ENCODE results near the gene ENDOG.

ENDOG gene

DNA sequence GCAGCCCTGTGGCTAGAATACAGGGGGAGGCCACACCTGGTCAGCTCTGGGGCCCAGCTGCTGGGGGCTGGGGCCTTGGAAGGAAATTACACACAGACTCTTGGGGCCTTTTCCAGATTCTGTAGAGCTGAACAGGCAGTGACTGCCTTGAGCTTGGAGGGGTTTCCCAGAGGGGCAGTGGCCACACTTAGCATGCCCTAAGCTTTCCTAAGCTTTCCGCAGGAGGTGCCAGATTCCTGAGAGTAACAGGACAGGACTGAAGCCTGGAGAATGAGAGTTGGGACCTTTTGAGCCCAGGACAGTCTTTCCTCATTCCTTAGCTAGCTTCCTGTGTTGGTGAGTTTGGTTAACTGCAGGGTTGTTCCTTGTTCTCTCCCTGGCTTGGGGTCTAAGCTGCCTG, 29.9 kb upstream of the ENDOG start:
- H3K4me2 ChIP-seq (ENCODE audit: low read depth, low read length): peak overlapping the region; percentile 98
- H3K27ac ChIP-seq (ENCODE audit: low read length): no peak overlapping the region
- DNase-seq: no peak
- H3K9me2 ChIP-seq (replicated peaks; ENCODE audit: insufficient read depth, low read length): no peaks in the 10 kb centered on the region
- peaks cover 19% of the 10 kb centered on the region for H3K79me2 ChIP-seq (ENCODE audit: low read length)
- H3K4me3 ChIP-seq (ENCODE audit: low read length): 0 out of 2 replicates have a peak overlapping the region, but pooled peaks have one; percentile 97
- TF ChIP-seq, protein P1, sequence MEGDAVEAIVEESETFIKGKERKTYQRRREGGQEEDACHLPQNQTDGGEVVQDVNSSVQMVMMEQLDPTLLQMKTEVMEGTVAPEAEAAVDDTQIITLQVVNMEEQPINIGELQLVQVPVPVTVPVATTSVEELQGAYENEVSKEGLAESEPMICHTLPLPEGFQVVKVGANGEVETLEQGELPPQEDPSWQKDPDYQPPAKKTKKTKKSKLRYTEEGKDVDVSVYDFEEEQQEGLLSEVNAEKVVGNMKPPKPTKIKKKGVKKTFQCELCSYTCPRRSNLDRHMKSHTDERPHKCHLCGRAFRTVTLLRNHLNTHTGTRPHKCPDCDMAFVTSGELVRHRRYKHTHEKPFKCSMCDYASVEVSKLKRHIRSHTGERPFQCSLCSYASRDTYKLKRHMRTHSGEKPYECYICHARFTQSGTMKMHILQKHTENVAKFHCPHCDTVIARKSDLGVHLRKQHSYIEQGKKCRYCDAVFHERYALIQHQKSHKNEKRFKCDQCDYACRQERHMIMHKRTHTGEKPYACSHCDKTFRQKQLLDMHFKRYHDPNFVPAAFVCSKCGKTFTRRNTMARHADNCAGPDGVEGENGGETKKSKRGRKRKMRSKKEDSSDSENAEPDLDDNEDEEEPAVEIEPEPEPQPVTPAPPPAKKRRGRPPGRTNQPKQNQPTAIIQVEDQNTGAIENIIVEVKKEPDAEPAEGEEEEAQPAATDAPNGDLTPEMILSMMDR (IDR thresholded peaks at IDR 0.05; ENCODE audit: low read length): no peak
- no peak for TF ChIP-seq EZH2 (optimal IDR thresholded peaks at IDR 0.05; ENCODE audit: low read depth, low read length)
- TF ChIP-seq EZH2phosphoT487 (IDR thresholded peaks at IDR 0.05; ENCODE audit: low read length): no peak
- H3K36me3 ChIP-seq (replicated peaks; ENCODE audit: insufficient read depth, low read length): no peaks in the 10 kb centered on the region
- no peaks in the 10 kb centered on the region for H3F3A ChIP-seq (ENCODE audit: insufficient read depth, low read length)
- H3K27me3 ChIP-seq (replicated peaks; ENCODE audit: insufficient read depth, low read length): no peaks in the 10 kb centered on the region
- peaks cover 9% of the 10 kb centered on the region for H3K4me1 ChIP-seq (ENCODE audit: low read length)
- no peaks in the 10 kb centered on the region for H4K20me1 ChIP-seq (ENCODE audit: insufficient read depth, low read length)
- no peak overlapping the region for H2AFZ ChIP-seq (ENCODE audit: low read length)
- no peak overlapping the region for H3K9ac ChIP-seq (ENCODE audit: low read length)
- H3K9me3 ChIP-seq (replicated peaks; ENCODE audit: insufficient read depth, low read length): no peaks in the 10 kb centered on the region

DNA sequence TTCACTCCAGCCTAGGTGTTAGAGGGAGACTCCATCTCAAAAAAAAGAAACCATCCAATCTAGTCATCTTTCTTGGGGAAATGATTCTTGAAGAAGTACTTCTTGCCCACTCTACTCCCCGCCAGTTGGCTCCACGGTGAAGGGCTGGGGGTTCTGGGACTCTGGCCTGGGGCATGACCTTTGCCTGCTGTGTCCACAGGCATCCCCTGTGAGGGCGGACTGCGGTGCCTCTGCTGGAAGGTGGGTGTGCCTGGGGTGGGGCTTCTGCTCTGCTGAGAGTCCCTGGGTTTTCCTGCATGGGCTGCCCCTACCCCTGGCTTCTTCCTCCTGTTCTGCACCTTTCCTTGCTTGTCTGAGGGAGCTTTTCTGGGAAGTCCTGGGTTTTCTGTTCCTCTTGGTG, 27.8 kb upstream of the ENDOG start:
- no peak for DNase-seq
- Histone ChIP-seq H3K9me2 (replicated peaks; ENCODE audit: insufficient read depth, low read length) (no peaks in the 10 kb centered on the region), H3K9me3 (replicated peaks; ENCODE audit: insufficient read depth, low read length) (no peaks in the 10 kb centered on the region), H2AFZ (ENCODE audit: low read length) (no peak overlapping the region), H3K27me3 (replicated peaks; ENCODE audit: insufficient read depth, low read length) (no peaks in the 10 kb centered on the region), H3K79me2 (ENCODE audit: low read length) (peaks cover 19% of the 10 kb centered on the region), H3F3A (ENCODE audit: insufficient read depth, low read length) (no peaks in the 10 kb centered on the region), H3K4me3 (ENCODE audit: low read length) (no peak overlapping the region), H3K9ac (ENCODE audit: low read length) (no peak overlapping the region), H3K4me1 (ENCODE audit: low read length) (peaks cover 9% of the 10 kb centered on the region), H3K4me2 (ENCODE audit: low read depth, low read length) (no peak overlapping the region), H4K20me1 (ENCODE audit: insufficient read depth, low read length) (no peaks in the 10 kb centered on the region), H3K36me3 (replicated peaks; ENCODE audit: insufficient read depth, low read length) (no peaks in the 10 kb centered on the region), H3K27ac (ENCODE audit: low read length) (no peak overlapping the region)
- no peak for TF ChIP-seq EZH2 (optimal IDR thresholded peaks at IDR 0.05; ENCODE audit: low read depth, low read length)
- TF ChIP-seq, protein P1 (IDR thresholded peaks at IDR 0.05; ENCODE audit: low read length): no peak
- no peak for TF ChIP-seq EZH2phosphoT487 (IDR thresholded peaks at IDR 0.05; ENCODE audit: low read length)

DNA sequence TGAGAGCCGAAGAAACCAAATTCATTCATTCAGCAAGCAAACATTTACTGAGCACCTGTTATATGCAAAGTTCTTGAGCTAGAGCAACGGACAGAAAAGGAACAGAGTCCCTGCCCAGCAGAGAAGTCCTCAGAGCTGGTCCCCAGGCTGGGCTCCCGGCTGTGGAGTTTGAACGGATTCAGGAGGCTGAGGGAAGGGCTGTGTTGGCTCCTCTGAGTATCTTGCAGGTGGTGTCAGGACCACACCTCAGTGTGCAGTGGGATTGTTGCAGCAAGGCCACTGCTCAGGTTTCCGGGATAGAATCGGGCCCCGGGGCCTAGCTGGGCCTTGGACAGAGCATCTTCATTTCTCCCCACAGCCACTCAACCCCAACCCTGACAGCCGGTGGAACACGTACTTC, 26.2 kb upstream of the ENDOG start:
- Histone ChIP-seq H3K79me2 (ENCODE audit: low read length) (peaks cover 18% of the 10 kb centered on the region), H3F3A (ENCODE audit: insufficient read depth, low read length) (no peaks in the 10 kb centered on the region), H3K4me2 (ENCODE audit: low read depth, low read length) (no peak overlapping the region), H3K9me2 (replicated peaks; ENCODE audit: insufficient read depth, low read length) (no peaks in the 10 kb centered on the region), H3K9ac (ENCODE audit: low read length) (no peak overlapping the region), H3K36me3 (replicated peaks; ENCODE audit: insufficient read depth, low read length) (no peaks in the 10 kb centered on the region), H3K27ac (ENCODE audit: low read length) (no peak overlapping the region), H3K27me3 (replicated peaks; ENCODE audit: insufficient read depth, low read length) (no peaks in the 10 kb centered on the region), H3K4me3 (ENCODE audit: low read length) (no peak overlapping the region), H4K20me1 (ENCODE audit: insufficient read depth, low read length) (no peaks in the 10 kb centered on the region), H3K4me1 (ENCODE audit: low read length) (peaks cover 9% of the 10 kb centered on the region), H3K9me3 (replicated peaks; ENCODE audit: insufficient read depth, low read length) (no peaks in the 10 kb centered on the region), H2AFZ (ENCODE audit: low read length) (no peak overlapping the region)
- TF ChIP-seq EZH2 (optimal IDR thresholded peaks at IDR 0.05; ENCODE audit: low read depth, low read length) (no peak), EZH2phosphoT487 (IDR thresholded peaks at IDR 0.05; ENCODE audit: low read length) (no peak)
- TF ChIP-seq, protein P1 (IDR thresholded peaks at IDR 0.05; ENCODE audit: low read length): no peak
- no peak for DNase-seq
